HEK293 (cell line): ENCODE results near the gene TRUB1.

Experiments used
- CTCF ChIA-PET: fragments of 350-600 bp; formaldehyde crosslinking; extraction: SDS; loops from one replicate; lab custom pipeline; 2021; ENCODE audit warnings: antibody characterized with exemption; lab: Yijun Ruan, JAX
- POLR2A ChIA-PET: fragments of 300-600 bp; formaldehyde crosslinking; extraction: SDS; loops from one replicate; lab custom pipeline; 2020; ENCODE audit warnings: antibody characterized with exemption, inconsistent platforms; lab: Yijun Ruan, JAX
- H3K27ac ChIP-seq: fragments of 200-500 bp; sonication (Bioruptor generic); 2 replicates; pipeline ENCODE4 v1.5.1; 2014; ENCODE audit warnings: low read depth, low read length, control low read depth, inconsistent platforms; ENCODE audit errors: extremely low read depth
- H3K36me3 ChIP-seq, 2 experiments: fragments of 200-500 bp in 1 of 2; sonication (Bioruptor generic) in 1 of 2; 1 replicate in 1 of 2; 2 replicates in 1 of 2; pipeline ENCODE4 v1.5.1; 2014 to 2017; ENCODE audit warnings: inconsistent platforms in 2 of 2, low read length in 2 of 2; ENCODE audit not compliant: control insufficient read depth in 2 of 2, insufficient read depth in 1 of 2
- H3K4me1 ChIP-seq: fragments of 200-500 bp; sonication (Bioruptor generic); 2 replicates; pipeline ENCODE4 v1.5.1; 2014; ENCODE audit warnings: mild to moderate bottlenecking, low read length, inconsistent platforms; ENCODE audit not compliant: control insufficient read depth, insufficient read depth
- H3K4me3 ChIP-seq: 2 replicates; pipeline ENCODE4 v1.5.1; 2011; ENCODE audit warnings: low read depth, mild to moderate bottlenecking, control low read depth, low read length, moderate library complexity
- H3K9me3 ChIP-seq: fragments of 200-500 bp; sonication (Bioruptor generic); 2 replicates; pipeline ENCODE4 v1.5.1; 2014; ENCODE audit warnings: low read depth, low read length, inconsistent platforms; ENCODE audit not compliant: control insufficient read depth, insufficient read depth
- GFI1B ChIP-seq: fragments of 450-650 bp; formaldehyde crosslinking; IDR thresholded peaks from 2 replicates; pipeline ENCODE4 v1.5.1; 2016; ENCODE audit warnings: missing biosample characterization, missing genetic modification characterization
- HOXC10 ChIP-seq: sonication (generic); formaldehyde crosslinking; IDR thresholded peaks from 2 replicates; pipeline ENCODE4 v1.8.1; 2023; ENCODE audit warnings: mild to moderate bottlenecking, missing genetic modification reagents
- KLF9 ChIP-seq: fragments of 450-650 bp; formaldehyde crosslinking; IDR thresholded peaks from 2 replicates; pipeline ENCODE4 v1.5.1; 2016; ENCODE audit warnings: missing biosample characterization, missing genetic modification characterization, low read depth
- SCRT2 ChIP-seq: fragments of 450-650 bp; formaldehyde crosslinking; IDR thresholded peaks from 2 replicates; pipeline ENCODE4 v1.5.1; 2016; ENCODE audit warnings: missing biosample characterization, missing genetic modification characterization
- YY2 ChIP-seq: fragments of 450-650 bp; formaldehyde crosslinking; IDR thresholded peaks from 2 replicates; pipeline ENCODE4 v1.5.1; 2016; ENCODE audit warnings: missing biosample characterization, missing genetic modification characterization
- ZBTB20 ChIP-seq: fragments of 450-650 bp; formaldehyde crosslinking; IDR thresholded peaks from 2 replicates; pipeline ENCODE4 v1.5.1; 2016; ENCODE audit warnings: missing biosample characterization, missing genetic modification characterization
- ZBTB48 ChIP-seq: fragments of 450-650 bp; formaldehyde crosslinking; IDR thresholded peaks from 2 replicates; pipeline ENCODE4 v1.5.1; 2016; ENCODE audit warnings: missing biosample characterization, missing genetic modification characterization
- ZNF121 ChIP-seq: fragments of 450-650 bp; formaldehyde crosslinking; IDR thresholded peaks from 2 replicates; pipeline ENCODE4 v1.5.1; 2016; ENCODE audit warnings: missing biosample characterization, missing genetic modification characterization
- ZNF133 ChIP-seq: fragments of 450-650 bp; formaldehyde crosslinking; IDR thresholded peaks from 2 replicates; pipeline ENCODE4 v1.5.1; 2016; ENCODE audit warnings: missing biosample characterization, missing genetic modification characterization
- ZNF140 ChIP-seq: fragments of 450-650 bp; formaldehyde crosslinking; IDR thresholded peaks from 2 replicates; pipeline ENCODE4 v1.5.1; 2016; ENCODE audit warnings: missing biosample characterization, missing genetic modification characterization
- ZNF155 ChIP-seq: fragments of 450-650 bp; formaldehyde crosslinking; IDR thresholded peaks from 2 replicates; pipeline ENCODE4 v1.5.1; 2016; ENCODE audit warnings: missing biosample characterization, missing genetic modification characterization
- ZNF211 ChIP-seq: fragments of 450-650 bp; formaldehyde crosslinking; IDR thresholded peaks from 2 replicates; pipeline ENCODE4 v1.5.1; 2016; ENCODE audit warnings: low read depth, missing biosample characterization, missing genetic modification characterization
- ZNF302 ChIP-seq: fragments of 450-650 bp; formaldehyde crosslinking; IDR thresholded peaks from 2 replicates; pipeline ENCODE4 v1.5.1; 2016; ENCODE audit warnings: missing biosample characterization, missing genetic modification characterization, low read depth
- ZNF311 ChIP-seq: fragments of 450-650 bp; formaldehyde crosslinking; IDR thresholded peaks from 2 replicates; pipeline ENCODE4 v1.5.1; 2017; ENCODE audit warnings: missing biosample characterization, missing genetic modification characterization, borderline replicate concordance
- ZNF354C ChIP-seq: fragments of 450-650 bp; formaldehyde crosslinking; IDR thresholded peaks from 2 replicates; pipeline ENCODE4 v1.5.1; 2016; ENCODE audit warnings: missing biosample characterization, missing genetic modification characterization, low read depth, borderline replicate concordance
- ZNF404 ChIP-seq: fragments of 450-650 bp; formaldehyde crosslinking; IDR thresholded peaks from 2 replicates; pipeline ENCODE4 v1.5.1; 2017; ENCODE audit warnings: missing biosample characterization, missing genetic modification characterization
- ZNF560 ChIP-seq: fragments of 450-650 bp; formaldehyde crosslinking; IDR thresholded peaks from 2 replicates; pipeline ENCODE4 v1.5.1; 2017; ENCODE audit warnings: missing biosample characterization, missing genetic modification characterization, borderline replicate concordance
- ZNF561 ChIP-seq: fragments of 450-650 bp; IDR thresholded peaks from 2 replicates; pipeline ENCODE4 v1.5.1; 2018; ENCODE audit warnings: missing biosample characterization, missing genetic modification characterization, borderline replicate concordance
- ZNF610 ChIP-seq: fragments of 450-650 bp; formaldehyde crosslinking; IDR thresholded peaks from 2 replicates; pipeline ENCODE4 v1.5.1; 2016; ENCODE audit warnings: missing biosample characterization, missing genetic modification characterization, borderline replicate concordance
- ZNF768 ChIP-seq: fragments of 450-650 bp; formaldehyde crosslinking; IDR thresholded peaks from 2 replicates; pipeline ENCODE4 v1.5.1; 2018; ENCODE audit warnings: missing biosample characterization, mild to moderate bottlenecking, missing genetic modification characterization
- ZSCAN23 ChIP-seq: fragments of 450-650 bp; formaldehyde crosslinking; IDR thresholded peaks from 2 replicates; pipeline ENCODE4 v1.5.1; 2016; ENCODE audit warnings: missing biosample characterization, missing genetic modification characterization
- ZXDB ChIP-seq: fragments of 450-650 bp; formaldehyde crosslinking; IDR thresholded peaks from 2 replicates; pipeline ENCODE4 v1.5.1; 2016; ENCODE audit warnings: missing biosample characterization, missing genetic modification characterization
- TF ChIP-seq, protein P1 (sequence below): IDR thresholded peaks from 2 replicates; pipeline ENCODE4 v1.6.1; 2011; ENCODE audit warnings: mild to moderate bottlenecking, low read depth, low read length, borderline replicate concordance
- TF ChIP-seq, protein P2 (sequence below): fragments of 450-650 bp; formaldehyde crosslinking; IDR thresholded peaks from 2 replicates; pipeline ENCODE4 v1.5.1; 2016; ENCODE audit warnings: missing biosample characterization, missing genetic modification characterization
- TF ChIP-seq, protein P3 (sequence below): sonication (generic); formaldehyde crosslinking; IDR thresholded peaks from 2 replicates; pipeline ENCODE4 v1.8.1; 2022; ENCODE audit warnings: mild to moderate bottlenecking, moderate library complexity, missing genetic modification reagents
- TF ChIP-seq, protein P4 (sequence below): fragments of 450-650 bp; formaldehyde crosslinking; IDR thresholded peaks from 2 replicates; pipeline ENCODE4 v1.5.1; 2016; ENCODE audit warnings: missing biosample characterization, missing genetic modification characterization
- TF ChIP-seq, protein P5 (sequence below): fragments of 450-650 bp; formaldehyde crosslinking; IDR thresholded peaks from 2 replicates; pipeline ENCODE4 v1.5.1; 2016; ENCODE audit warnings: missing biosample characterization, missing genetic modification characterization
- TF ChIP-seq, protein P6 (sequence below): fragments of 450-650 bp; formaldehyde crosslinking; IDR thresholded peaks from 2 replicates; pipeline ENCODE4 v1.5.1; 2016; ENCODE audit warnings: missing biosample characterization, missing genetic modification characterization

Gene TRUB1

DNA sequence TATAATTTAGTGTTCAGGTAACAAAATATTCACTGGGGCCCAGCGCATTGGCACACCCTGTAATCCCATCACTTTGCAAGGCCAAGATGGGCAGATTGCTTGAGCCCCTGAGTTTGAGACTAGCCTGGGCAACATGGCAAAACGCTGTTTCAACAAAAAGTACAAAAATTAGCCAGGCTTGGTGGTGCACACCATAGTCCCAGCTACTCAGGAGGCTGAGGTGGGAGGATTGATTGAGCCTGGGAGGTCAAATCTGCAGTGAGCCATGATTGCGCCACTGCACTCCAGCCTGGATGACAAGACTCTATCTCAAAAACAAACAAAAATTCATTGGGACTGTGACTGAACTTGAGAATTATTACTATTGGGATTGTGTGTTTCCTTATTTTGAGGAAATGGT, 40.4 kb upstream of the TRUB1 start:
- Histone ChIP-seq H3K9me3 (no peaks in the 10 kb centered on the region), H3K27ac (no peak overlapping the region), H3K4me3 (no peak overlapping the region), H3K4me1 (no peaks in the 10 kb centered on the region), H3K36me3 (no peaks in the 10 kb centered on the region)
- CTCF ChIA-PET, result interaction anchor here (2.0 kb wide), 1 partner anchor 18 kb away, joined by 8 read pairs; no protein-coding TSS in a partner anchor
- TF ChIP-seq YY2, result no peak
- no peak for TF ChIP-seq ZNF311 (tag by site-specific recombination)
- no peak for TF ChIP-seq ZNF610 (tag by site-specific recombination)
- no peak for TF ChIP-seq ZBTB48 (tag by site-specific recombination)
- no peak for TF ChIP-seq ZBTB20 (tag by site-specific recombination)
- no peak for TF ChIP-seq ZNF560 (tag by site-specific recombination)
- TF ChIP-seq, protein P1, sequence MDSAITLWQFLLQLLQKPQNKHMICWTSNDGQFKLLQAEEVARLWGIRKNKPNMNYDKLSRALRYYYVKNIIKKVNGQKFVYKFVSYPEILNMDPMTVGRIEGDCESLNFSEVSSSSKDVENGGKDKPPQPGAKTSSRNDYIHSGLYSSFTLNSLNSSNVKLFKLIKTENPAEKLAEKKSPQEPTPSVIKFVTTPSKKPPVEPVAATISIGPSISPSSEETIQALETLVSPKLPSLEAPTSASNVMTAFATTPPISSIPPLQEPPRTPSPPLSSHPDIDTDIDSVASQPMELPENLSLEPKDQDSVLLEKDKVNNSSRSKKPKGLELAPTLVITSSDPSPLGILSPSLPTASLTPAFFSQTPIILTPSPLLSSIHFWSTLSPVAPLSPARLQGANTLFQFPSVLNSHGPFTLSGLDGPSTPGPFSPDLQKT, result no peak
- TF ChIP-seq ZNF768 (tag by site-specific recombination), result no peak
- no peak for TF ChIP-seq GFI1B (tag by site-specific recombination)
- TF ChIP-seq ZNF302 (tag by site-specific recombination), result no peak
- TF ChIP-seq, protein P2, sequence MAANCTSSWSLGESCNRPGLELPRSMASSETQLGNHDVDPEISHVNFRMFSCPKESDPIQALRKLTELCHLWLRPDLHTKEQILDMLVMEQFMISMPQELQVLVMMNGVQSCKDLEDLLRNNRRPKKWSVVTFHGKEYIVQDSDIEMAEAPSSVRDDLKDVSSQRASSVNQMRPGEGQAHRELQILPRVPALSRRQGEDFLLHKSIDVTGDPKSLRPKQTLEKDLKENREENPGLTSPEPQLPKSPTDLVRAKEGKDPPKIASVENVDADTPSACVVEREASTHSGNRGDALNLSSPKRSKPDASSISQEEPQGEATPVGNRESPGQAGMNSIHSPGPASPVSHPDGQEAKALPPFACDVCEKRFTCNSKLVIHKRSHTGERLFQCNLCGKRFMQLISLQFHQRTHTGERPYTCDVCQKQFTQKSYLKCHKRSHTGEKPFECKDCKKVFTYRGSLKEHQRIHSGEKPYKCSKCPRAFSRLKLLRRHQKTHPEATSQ (tag by site-specific recombination), result no peak
- no peak for TF ChIP-seq ZNF133 (tag by site-specific recombination)
- TF ChIP-seq, protein P3, sequence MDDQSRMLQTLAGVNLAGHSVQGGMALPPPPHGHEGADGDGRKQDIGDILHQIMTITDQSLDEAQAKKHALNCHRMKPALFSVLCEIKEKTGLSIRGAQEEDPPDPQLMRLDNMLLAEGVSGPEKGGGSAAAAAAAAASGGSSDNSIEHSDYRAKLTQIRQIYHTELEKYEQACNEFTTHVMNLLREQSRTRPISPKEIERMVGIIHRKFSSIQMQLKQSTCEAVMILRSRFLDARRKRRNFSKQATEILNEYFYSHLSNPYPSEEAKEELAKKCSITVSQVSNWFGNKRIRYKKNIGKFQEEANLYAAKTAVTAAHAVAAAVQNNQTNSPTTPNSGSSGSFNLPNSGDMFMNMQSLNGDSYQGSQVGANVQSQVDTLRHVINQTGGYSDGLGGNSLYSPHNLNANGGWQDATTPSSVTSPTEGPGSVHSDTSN (CRISPR knock-in tag), result no peak
- no peak for TF ChIP-seq ZXDB (tag by site-specific recombination)
- TF ChIP-seq ZNF121 (tag by site-specific recombination), result no peak
- TF ChIP-seq, protein P4, sequence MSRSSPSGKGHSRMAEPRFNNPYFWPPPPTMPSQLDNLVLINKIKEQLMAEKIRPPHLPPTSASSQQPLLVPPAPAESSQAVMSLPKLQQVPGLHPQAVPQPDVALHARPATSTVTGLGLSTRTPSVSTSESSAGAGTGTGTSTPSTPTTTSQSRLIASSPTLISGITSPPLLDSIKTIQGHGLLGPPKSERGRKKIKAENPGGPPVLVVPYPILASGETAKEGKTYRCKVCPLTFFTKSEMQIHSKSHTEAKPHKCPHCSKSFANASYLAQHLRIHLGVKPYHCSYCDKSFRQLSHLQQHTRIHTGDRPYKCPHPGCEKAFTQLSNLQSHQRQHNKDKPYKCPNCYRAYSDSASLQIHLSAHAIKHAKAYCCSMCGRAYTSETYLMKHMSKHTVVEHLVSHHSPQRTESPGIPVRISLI (tag by site-specific recombination), result no peak
- TF ChIP-seq, protein P5, sequence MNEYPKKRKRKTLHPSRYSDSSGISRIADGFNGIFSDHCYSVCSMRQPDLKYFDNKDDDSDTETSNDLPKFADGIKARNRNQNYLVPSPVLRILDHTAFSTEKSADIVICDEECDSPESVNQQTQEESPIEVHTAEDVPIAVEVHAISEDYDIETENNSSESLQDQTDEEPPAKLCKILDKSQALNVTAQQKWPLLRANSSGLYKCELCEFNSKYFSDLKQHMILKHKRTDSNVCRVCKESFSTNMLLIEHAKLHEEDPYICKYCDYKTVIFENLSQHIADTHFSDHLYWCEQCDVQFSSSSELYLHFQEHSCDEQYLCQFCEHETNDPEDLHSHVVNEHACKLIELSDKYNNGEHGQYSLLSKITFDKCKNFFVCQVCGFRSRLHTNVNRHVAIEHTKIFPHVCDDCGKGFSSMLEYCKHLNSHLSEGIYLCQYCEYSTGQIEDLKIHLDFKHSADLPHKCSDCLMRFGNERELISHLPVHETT (tag by site-specific recombination), result no peak
- TF ChIP-seq, all 188 proteins: peak for 0
- POLR2A ChIA-PET, result no interaction called here

DNA sequence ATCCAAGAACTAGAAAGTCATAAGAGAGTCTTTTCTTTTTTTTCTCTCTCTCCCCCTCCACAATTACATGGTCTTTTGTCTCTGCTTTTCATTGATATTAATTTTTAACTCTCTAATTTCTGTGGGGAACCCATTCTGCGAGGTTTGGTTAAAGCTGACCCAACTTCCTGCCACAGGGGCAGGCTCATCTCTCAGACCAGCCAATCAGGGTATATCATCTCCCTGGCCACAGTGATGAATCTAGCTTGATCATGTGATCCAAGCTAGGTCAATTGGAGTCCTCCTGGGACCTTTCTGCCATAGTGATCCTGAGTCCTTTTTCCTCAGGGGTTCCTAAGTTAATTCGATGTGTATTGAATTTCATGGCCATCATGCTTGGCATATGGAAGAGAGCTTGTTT, 38.0 kb upstream of the TRUB1 start:
- no peak overlapping the region for H3K4me3 ChIP-seq
- ChIA-PET POLR2A (no interaction called here), CTCF (interaction anchor here (0.6 to 1.1 kb wide), 2 partner anchors 21 to 389 kb away, joined by 3 to 4 read pairs; no protein-coding TSS in a partner anchor)
- no peak overlapping the region for H3K27ac ChIP-seq
- H3K4me1 ChIP-seq, result no peaks in the 10 kb centered on the region
- no peaks in the 10 kb centered on the region for H3K9me3 ChIP-seq
- no peaks in the 10 kb centered on the region for H3K36me3 ChIP-seq
- TF ChIP-seq ZNF404, result no peak
- TF ChIP-seq KLF9 (tag by site-specific recombination), result no peak
- no peak for TF ChIP-seq ZNF211 (tag by site-specific recombination)
- TF ChIP-seq, protein P6, sequence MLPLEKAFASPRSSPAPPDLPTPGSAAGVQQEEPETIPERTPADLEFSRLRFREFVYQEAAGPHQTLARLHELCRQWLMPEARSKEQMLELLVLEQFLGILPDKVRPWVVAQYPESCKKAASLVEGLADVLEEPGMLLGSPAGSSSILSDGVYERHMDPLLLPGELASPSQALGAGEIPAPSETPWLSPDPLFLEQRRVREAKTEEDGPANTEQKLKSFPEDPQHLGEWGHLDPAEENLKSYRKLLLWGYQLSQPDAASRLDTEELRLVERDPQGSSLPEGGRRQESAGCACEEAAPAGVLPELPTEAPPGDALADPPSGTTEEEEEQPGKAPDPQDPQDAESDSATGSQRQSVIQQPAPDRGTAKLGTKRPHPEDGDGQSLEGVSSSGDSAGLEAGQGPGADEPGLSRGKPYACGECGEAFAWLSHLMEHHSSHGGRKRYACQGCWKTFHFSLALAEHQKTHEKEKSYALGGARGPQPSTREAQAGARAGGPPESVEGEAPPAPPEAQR, result no peak
- TF ChIP-seq ZNF560 (tag by site-specific recombination), result no peak
- TF ChIP-seq ZNF561 (tag by site-specific recombination), result no peak
- TF ChIP-seq HOXC10 (CRISPR knock-in tag), result no peak
- no peak for TF ChIP-seq ZNF140 (tag by site-specific recombination)
- TF ChIP-seq ZNF354C, result no peak
- no peak for TF ChIP-seq ZNF155 (tag by site-specific recombination)
- TF ChIP-seq, protein P1, result no peak
- no peak for TF ChIP-seq ZSCAN23 (tag by site-specific recombination)
- TF ChIP-seq SCRT2, result no peak
